Measurements from ENCODE around the gene BAZ2B. TPM values are rescaled to one million over a fixed set of nuclear protein-coding genes. Genes with fewer than 3 reads are reported as not detected.

The BAZ2B gene
- total and polyA plus RNA-seq, 9 of the 15 experiments (the other 6 are each of a cell fraction or from before 2014, with no cell fraction given) = 7.5 to 38.6 (median 19.8) TPM

DNA sequence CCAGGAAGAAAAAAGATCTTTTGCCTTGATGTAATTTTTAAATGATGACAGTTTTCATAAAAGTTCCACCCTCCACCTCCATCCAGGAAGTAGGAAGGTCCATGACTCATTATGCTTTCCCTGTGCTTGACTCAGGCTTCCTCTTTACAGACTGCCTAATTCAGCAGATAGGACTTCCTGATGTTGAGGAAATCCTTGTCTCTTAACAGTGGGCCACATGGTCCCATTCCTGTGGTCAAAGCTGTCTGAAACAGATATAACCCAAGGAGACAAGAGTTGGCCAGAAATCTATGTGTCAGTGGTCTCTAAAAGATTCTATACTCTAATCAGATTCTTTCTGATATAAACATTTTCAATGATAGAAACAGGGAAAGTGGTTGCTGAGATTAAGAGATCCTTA, 119.1 kb downstream of the BAZ2B start (continued):
- TF ChIP-seq ILK (tag; IDR thresholded peaks at IDR 0.05; ENCODE audit: borderline replicate concordance, low read depth) (no peak), ZNF253 (CRISPR knock-in tag; conservative IDR thresholded peaks at IDR 0.05) (no peak), IFI16 (CRISPR knock-in tag; IDR thresholded peaks at IDR 0.05) (no peak), SREBF2 (CRISPR knock-in tag; IDR thresholded peaks at IDR 0.05) (no peak), MAFG (tag; conservative IDR thresholded peaks at IDR 0.05) (no peak), SMAD3 (CRISPR knock-in tag; conservative IDR thresholded peaks at IDR 0.05) (no peak), MYBL2 (IDR thresholded peaks at IDR 0.05; ENCODE audit: low read depth) (no peak), MYBL2 (CRISPR knock-in tag; IDR thresholded peaks at IDR 0.05; ENCODE audit: borderline replicate concordance) (no peak), NR3C1 (CRISPR knock-in tag; IDR thresholded peaks at IDR 0.05) (no peak), PKNOX1 (IDR thresholded peaks at IDR 0.05) (peak; percentile 20; the same call in 1 of the 2 replicates), TGIF2 (CRISPR knock-in tag; IDR thresholded peaks at IDR 0.05) (no peak), ZBTB33 (CRISPR knock-in tag; IDR thresholded peaks at IDR 0.05) (no peak; the same call in 1 of the 2 replicates), ZNF561 (CRISPR knock-in tag; conservative IDR thresholded peaks at IDR 0.05) (no peak), PHF8 (IDR thresholded peaks at IDR 0.05; ENCODE audit: borderline replicate concordance, low read length) (no peak), ELF4 (CRISPR knock-in tag; IDR thresholded peaks at IDR 0.05) (peak; percentile 90), USF2 (CRISPR knock-in tag; IDR thresholded peaks at IDR 0.05) (no peak), FIP1L1 (IDR thresholded peaks at IDR 0.05; ENCODE audit: low read depth, low read length, poor library complexity, severe bottlenecking) (no peak), ZNF41 (CRISPR knock-in tag; conservative IDR thresholded peaks at IDR 0.05) (no peak), ASH1L (IDR thresholded peaks at IDR 0.05; ENCODE audit: borderline replicate concordance, low read depth, partially characterized antibody) (no peak), POLR2AphosphoS5 (IDR thresholded peaks at IDR 0.05; ENCODE audit: control insufficient read depth, insufficient read depth, low read depth, low read length) (peak; percentile 91)
- TF ChIP-seq, protein P1, sequence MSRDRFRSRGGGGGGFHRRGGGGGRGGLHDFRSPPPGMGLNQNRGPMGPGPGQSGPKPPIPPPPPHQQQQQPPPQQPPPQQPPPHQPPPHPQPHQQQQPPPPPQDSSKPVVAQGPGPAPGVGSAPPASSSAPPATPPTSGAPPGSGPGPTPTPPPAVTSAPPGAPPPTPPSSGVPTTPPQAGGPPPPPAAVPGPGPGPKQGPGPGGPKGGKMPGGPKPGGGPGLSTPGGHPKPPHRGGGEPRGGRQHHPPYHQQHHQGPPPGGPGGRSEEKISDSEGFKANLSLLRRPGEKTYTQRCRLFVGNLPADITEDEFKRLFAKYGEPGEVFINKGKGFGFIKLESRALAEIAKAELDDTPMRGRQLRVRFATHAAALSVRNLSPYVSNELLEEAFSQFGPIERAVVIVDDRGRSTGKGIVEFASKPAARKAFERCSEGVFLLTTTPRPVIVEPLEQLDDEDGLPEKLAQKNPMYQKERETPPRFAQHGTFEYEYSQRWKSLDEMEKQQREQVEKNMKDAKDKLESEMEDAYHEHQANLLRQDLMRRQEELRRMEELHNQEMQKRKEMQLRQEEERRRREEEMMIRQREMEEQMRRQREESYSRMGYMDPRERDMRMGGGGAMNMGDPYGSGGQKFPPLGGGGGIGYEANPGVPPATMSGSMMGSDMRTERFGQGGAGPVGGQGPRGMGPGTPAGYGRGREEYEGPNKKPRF (IDR thresholded peaks at IDR 0.05; ENCODE audit: low read depth, low read length) = no peak
- TF ChIP-seq, protein P2, sequence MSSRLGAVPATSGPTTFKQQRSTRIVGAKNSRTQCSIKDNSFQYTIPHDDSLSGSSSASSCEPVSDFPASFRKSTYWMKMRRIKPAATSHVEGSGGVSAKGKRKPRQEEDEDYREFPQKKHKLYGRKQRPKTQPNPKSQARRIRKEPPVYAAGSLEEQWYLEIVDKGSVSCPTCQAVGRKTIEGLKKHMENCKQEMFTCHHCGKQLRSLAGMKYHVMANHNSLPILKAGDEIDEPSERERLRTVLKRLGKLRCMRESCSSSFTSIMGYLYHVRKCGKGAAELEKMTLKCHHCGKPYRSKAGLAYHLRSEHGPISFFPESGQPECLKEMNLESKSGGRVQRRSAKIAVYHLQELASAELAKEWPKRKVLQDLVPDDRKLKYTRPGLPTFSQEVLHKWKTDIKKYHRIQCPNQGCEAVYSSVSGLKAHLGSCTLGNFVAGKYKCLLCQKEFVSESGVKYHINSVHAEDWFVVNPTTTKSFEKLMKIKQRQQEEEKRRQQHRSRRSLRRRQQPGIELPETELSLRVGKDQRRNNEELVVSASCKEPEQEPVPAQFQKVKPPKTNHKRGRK (tag; IDR thresholded peaks at IDR 0.05) = no peak

Measured in K562 (cell line).